Measurements from ENCODE around the gene NOXA1. TPM values are rescaled to one million over a fixed set of nuclear protein-coding genes. Genes with fewer than 3 reads are reported as not detected.

The NOXA1 gene
- total RNA-seq, 5 donors from 2014 or later (not counting 1 experiment from before 2014, with no cell fraction given): 6.4 to 11.7 (median 8.1) TPM

DNA sequence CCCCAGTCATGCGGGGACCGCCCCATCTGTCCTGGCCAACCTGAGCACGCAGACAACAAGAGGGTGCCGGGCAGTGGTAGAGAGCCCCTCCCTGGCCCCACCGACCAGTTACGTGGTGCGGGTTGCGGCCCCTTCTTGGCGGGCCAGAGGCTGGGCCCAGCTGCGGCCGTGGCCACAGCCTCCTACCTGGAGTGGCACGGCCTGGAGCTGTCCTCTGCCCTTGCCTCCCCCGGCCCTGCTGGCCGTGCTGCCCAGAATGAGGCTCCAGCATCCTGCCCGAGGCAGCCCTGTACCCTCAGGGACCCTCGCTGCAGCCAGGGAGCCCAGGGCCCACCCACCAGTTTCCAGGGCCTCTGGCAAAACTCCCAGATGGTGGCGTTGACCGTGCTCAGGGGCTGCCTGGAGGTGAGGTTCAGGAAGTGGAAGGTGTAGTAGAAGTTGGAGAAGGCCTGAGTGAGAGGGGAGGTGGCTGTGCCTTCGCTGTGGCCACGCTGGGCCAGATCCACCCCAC lies 12.2 kb downstream of the NOXA1 start:
- Histone ChIP-seq H3K27ac (ENCODE audit: low read length) (no peak overlapping the region), H3K4me3 (ENCODE audit: control insufficient read depth in 1 of 2, extremely low read depth in 1 of 2, low read length in 1 of 2) (no peak overlapping the region), H3K36me3 (ENCODE audit: control insufficient read depth in 2 of 2, extremely low read depth in 1 of 2, insufficient read depth in 1 of 2, low read length in 1 of 2) (no peaks in the 10 kb centered on the region), H3K9me3 (no peaks in the 10 kb centered on the region), H3K27me3 (replicated peaks in 1 of 2; ENCODE audit: control insufficient read depth in 2 of 2, extremely low read depth in 1 of 2, insufficient read depth in 2 of 2, low read length in 1 of 2) (peaks cover 0 to 35% of the 10 kb centered on the region in 2 experiments), H3K4me1 (ENCODE audit: control insufficient read depth in 1 of 2, extremely low read depth in 1 of 2, insufficient read depth in 2 of 2, low read length in 2 of 2) (peaks cover 0 to 3% of the 10 kb centered on the region in 2 experiments)
- Mint-ChIP-seq H3K4me3 (no peak overlapping the region), H3K27ac (no peak overlapping the region), H3K9me3 (no peaks in the 10 kb centered on the region), H3K4me1 (no peaks in the 10 kb centered on the region), H3K36me3 (no peaks in the 10 kb centered on the region), H3K27me3 (peaks cover 0 to 7% of the 10 kb centered on the region in 2 donors)
- ChIA-PET POLR2A (no interaction called here), CTCF (no interaction called here)
- 73% methylated on average over 19 of the region's 20 CpGs for WGBS (ENCODE audit: insufficient coverage)
- ATAC-seq (replicated peaks in 1 of 4): no peak
- DNase-seq: no peak

GRCh38 chr9:137435980-137436760 lies 13.0 kb downstream of the NOXA1 start:
- DNase-seq: no peak
- peaks cover 0 to 5% of the 10 kb centered on the region in 2 experiments for H3K4me1 ChIP-seq (ENCODE audit: control insufficient read depth in 1 of 2, extremely low read depth in 1 of 2, insufficient read depth in 2 of 2, low read length in 2 of 2)
- no peaks in the 10 kb centered on the region for H3K9me3 Mint-ChIP-seq
- no peaks in the 10 kb centered on the region for H3K36me3 Mint-ChIP-seq
- ATAC-seq (replicated peaks in 1 of 4): no peak
- no peaks in the 10 kb centered on the region for H3K9me3 ChIP-seq
- H3K27me3 Mint-ChIP-seq: peaks cover 0 to 7% of the 10 kb centered on the region in 2 donors
- no peak overlapping the region for H3K4me3 ChIP-seq (ENCODE audit: control insufficient read depth in 1 of 2, extremely low read depth in 1 of 2, low read length in 1 of 2)
- H3K27ac Mint-ChIP-seq: no peak overlapping the region
- no peaks in the 10 kb centered on the region for H3K36me3 ChIP-seq (ENCODE audit: control insufficient read depth in 2 of 2, extremely low read depth in 1 of 2, insufficient read depth in 1 of 2, low read length in 1 of 2)
- 85% methylated on average over 38 of the region's 42 CpGs for WGBS (ENCODE audit: insufficient coverage)
- H3K4me1 Mint-ChIP-seq: no peaks in the 10 kb centered on the region
- CTCF ChIA-PET: no interaction called here
- H3K4me3 Mint-ChIP-seq: no peak overlapping the region
- no peak overlapping the region for H3K27ac ChIP-seq (ENCODE audit: low read length)
- peaks cover 0 to 37% of the 10 kb centered on the region in 2 experiments for H3K27me3 ChIP-seq (replicated peaks in 1 of 2; ENCODE audit: control insufficient read depth in 2 of 2, extremely low read depth in 1 of 2, insufficient read depth in 2 of 2, low read length in 1 of 2)
- POLR2A ChIA-PET: no interaction called here

DNA sequence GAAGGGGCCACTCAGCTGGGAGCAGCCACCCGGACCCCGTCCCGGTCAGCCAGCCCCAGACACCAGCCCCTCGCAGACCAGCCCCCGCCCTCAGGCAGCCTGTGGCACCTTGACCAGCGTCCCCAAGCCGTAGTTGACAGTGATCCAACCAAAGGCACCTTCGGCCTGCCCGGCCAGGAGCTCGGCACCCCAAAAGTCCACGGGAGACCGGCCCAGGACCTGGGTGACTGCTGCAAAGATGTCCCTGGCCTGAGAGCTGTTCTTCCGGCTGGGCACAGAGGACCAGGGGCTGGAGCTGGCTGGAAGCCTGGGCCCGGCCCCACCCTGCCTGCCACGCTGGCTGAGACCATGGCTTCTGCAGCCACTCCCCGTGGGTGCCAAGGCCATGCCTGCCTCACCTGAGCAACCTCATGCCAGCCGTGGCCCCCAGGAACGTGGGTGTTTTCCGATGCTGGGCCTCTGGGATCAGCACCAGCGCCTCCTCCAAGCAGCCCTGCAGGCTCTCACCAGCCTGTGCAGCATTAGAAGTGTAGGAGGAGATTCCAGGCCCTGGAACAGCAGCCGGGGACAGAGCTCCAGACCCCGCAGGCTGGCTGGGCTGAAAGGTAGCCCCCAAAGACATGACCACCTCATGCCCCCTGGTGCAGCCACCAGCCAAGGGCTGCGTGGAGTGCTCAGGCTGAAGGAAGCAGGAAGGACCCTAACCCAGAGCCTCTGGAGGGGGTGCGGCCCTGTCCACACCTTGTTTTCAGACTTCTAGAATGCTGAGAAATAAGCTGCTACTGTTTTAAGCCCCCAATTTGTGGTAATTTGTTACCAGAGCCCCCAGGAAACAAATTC lies 13.8 kb downstream of the NOXA1 start:
- Histone ChIP-seq H3K9me3 (no peaks in the 10 kb centered on the region), H3K4me1 (ENCODE audit: control insufficient read depth in 1 of 2, extremely low read depth in 1 of 2, insufficient read depth in 2 of 2, low read length in 2 of 2) (peaks cover 0 to 8% of the 10 kb centered on the region in 2 experiments), H3K27ac (ENCODE audit: low read length) (no peak overlapping the region), H3K36me3 (ENCODE audit: control insufficient read depth in 2 of 2, extremely low read depth in 1 of 2, insufficient read depth in 1 of 2, low read length in 1 of 2) (no peaks in the 10 kb centered on the region), H3K4me3 (ENCODE audit: control insufficient read depth in 1 of 2, extremely low read depth in 1 of 2, low read length in 1 of 2) (no peak overlapping the region), H3K27me3 (replicated peaks in 1 of 2; ENCODE audit: control insufficient read depth in 2 of 2, extremely low read depth in 1 of 2, insufficient read depth in 2 of 2, low read length in 1 of 2) (peaks cover 0 to 41% of the 10 kb centered on the region in 2 experiments)
- DNase-seq: no peak
- no peak for ATAC-seq (replicated peaks in 1 of 4)
- Mint-ChIP-seq H3K27me3 (peaks cover 3 to 9% of the 10 kb centered on the region in 2 donors), H3K9me3 (no peaks in the 10 kb centered on the region), H3K4me3 (no peak overlapping the region), H3K36me3 (no peaks in the 10 kb centered on the region), H3K27ac (no peak overlapping the region), H3K4me1 (peaks cover 2 to 4% (median 2%) of the 10 kb centered on the region in 3 donors)
- ChIA-PET POLR2A (no interaction called here), CTCF (no interaction called here)
- WGBS (ENCODE audit: insufficient coverage): 87% methylated on average over 21 of the region's 24 CpGs

DNA sequence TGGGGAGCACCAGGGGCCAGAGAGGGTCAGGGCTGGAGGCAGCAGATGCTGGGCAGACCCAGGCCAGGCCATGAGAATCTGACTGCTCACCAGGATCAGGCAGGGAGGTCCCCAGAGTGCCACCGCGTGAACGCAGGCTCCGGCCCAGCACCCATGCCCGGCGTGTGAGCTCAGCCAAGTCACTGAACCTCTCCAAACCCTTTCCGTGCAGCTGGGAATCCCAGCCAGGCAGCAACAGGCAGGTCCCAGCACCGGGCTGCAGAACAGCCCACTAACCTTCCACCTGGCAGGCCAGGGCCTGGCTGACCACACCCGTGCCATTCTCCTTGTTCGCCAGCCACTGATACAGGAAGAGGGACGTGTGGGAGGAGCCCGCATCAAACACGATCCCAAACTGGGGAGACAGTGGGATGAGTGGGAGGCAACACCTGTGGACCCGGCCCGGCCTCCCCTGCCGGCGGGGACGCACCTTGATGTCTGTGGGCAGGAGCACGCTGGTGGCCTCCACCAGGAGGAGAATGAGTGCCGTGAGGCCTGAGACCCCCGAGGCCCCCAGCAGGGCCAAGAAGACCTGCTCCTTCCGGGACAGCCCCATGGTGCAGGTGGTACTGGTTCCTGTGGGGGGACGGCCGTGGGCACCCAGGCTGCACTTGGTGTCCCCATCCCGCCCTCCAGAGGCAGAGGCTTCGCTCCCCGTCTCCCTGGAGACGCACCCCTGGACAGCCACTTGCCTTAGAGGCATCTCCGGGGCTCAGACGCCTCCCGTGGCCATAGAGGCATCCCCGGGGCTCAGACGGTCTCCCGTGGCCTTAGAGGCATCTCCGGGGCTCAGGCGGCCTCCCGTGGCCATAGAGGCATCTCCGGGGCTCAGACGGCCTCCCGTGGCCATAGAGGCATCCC lies 14.7 kb downstream of the NOXA1 start:
- CTCF ChIA-PET: no interaction called here
- Mint-ChIP-seq H3K36me3 (no peaks in the 10 kb centered on the region), H3K4me1 (peaks cover 3 to 6% (median 3%) of the 10 kb centered on the region in 3 donors), H3K27me3 (peaks cover 5 to 12% of the 10 kb centered on the region in 2 donors), H3K9me3 (no peaks in the 10 kb centered on the region), H3K4me3 (no peak overlapping the region), H3K27ac (no peak overlapping the region)
- no peaks in the 10 kb centered on the region for H3K36me3 ChIP-seq (ENCODE audit: control insufficient read depth in 2 of 2, extremely low read depth in 1 of 2, insufficient read depth in 1 of 2, low read length in 1 of 2)
- POLR2A ChIA-PET: no interaction called here
- H3K4me3 ChIP-seq (ENCODE audit: control insufficient read depth in 1 of 2, extremely low read depth in 1 of 2, low read length in 1 of 2): no peak overlapping the region
- peaks cover 0 to 46% of the 10 kb centered on the region in 2 experiments for H3K27me3 ChIP-seq (replicated peaks in 1 of 2; ENCODE audit: control insufficient read depth in 2 of 2, extremely low read depth in 1 of 2, insufficient read depth in 2 of 2, low read length in 1 of 2)
- WGBS (ENCODE audit: insufficient coverage): 88% methylated on average over 38 of the region's 40 CpGs
- no peaks in the 10 kb centered on the region for H3K9me3 ChIP-seq
- DNase-seq (no peak), ATAC-seq (replicated peaks in 1 of 4) (no peak)
- H3K27ac ChIP-seq (ENCODE audit: low read length): no peak overlapping the region
- H3K4me1 ChIP-seq (ENCODE audit: control insufficient read depth in 1 of 2, extremely low read depth in 1 of 2, insufficient read depth in 2 of 2, low read length in 2 of 2): peaks cover 0 to 8% of the 10 kb centered on the region in 2 experiments

DNA sequence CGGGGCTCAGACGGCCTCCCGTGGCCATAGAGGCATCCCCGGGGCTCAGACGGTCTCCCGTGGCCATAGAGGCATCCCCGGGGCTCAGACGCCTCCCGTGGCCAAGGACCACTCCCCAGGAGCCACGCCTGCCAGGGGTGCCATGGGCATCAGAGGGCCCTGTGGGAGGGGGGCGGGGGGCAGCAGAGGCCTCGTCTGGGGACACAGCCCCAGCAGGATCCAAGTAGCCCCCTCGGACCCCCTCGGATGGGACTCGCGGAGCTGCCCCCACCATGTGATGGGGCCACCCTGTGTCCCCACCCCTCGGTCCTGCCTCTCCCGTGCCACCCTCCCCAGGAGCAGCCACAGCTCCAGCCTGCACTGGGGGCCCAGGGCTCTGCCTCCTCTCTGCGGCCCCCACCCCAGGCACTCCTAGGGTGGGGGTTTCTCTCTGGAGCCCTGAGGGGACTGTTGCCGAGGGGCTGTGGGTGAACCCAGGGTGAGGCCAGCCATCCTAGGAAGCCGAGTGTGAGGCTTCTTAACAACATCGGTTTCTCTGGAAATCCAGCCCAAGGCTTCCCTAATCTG lies 15.5 kb downstream of the NOXA1 start:
- ChIA-PET POLR2A (no interaction called here), CTCF (no interaction called here)
- Mint-ChIP-seq H3K4me1 (peaks cover 3 to 6% (median 3%) of the 10 kb centered on the region in 3 donors), H3K27me3 (peaks cover 5 to 16% of the 10 kb centered on the region in 2 donors), H3K27ac (no peak overlapping the region), H3K4me3 (no peak overlapping the region), H3K9me3 (no peaks in the 10 kb centered on the region), H3K36me3 (no peaks in the 10 kb centered on the region)
- H3K4me3 ChIP-seq (ENCODE audit: control insufficient read depth in 1 of 2, extremely low read depth in 1 of 2, low read length in 1 of 2): no peak overlapping the region
- H3K9me3 ChIP-seq: no peaks in the 10 kb centered on the region
- H3K36me3 ChIP-seq (ENCODE audit: control insufficient read depth in 2 of 2, extremely low read depth in 1 of 2, insufficient read depth in 1 of 2, low read length in 1 of 2): no peaks in the 10 kb centered on the region
- ATAC-seq (replicated peaks in 1 of 4) (no peak), DNase-seq (no peak)
- H3K27ac ChIP-seq (ENCODE audit: low read length): no peak overlapping the region
- peaks cover 0 to 8% of the 10 kb centered on the region in 2 experiments for H3K4me1 ChIP-seq (ENCODE audit: control insufficient read depth in 1 of 2, extremely low read depth in 1 of 2, insufficient read depth in 2 of 2, low read length in 2 of 2)
- H3K27me3 ChIP-seq (replicated peaks in 1 of 2; ENCODE audit: control insufficient read depth in 2 of 2, extremely low read depth in 1 of 2, insufficient read depth in 2 of 2, low read length in 1 of 2): peaks cover 0 to 49% of the 10 kb centered on the region in 2 experiments
- 87% methylated on average over 13 of the region's 22 CpGs for WGBS (ENCODE audit: insufficient coverage)
